Right cardiac atrium (tissue), 5 donors: ENCODE results near the gene RSPO4. TPM values are rescaled to one million over a fixed set of nuclear protein-coding genes. Genes with fewer than 3 reads are reported as not detected.

ENCODE experiments used
- ATAC-seq, 2 donors: fragments of 200-7000 bp; cut with Tn5 transposase; one replicate each; pipeline versions ENCODE4 v1.8.0 to v1.9.1; 2020; ENCODE audit warnings: moderate library complexity in 2 of 2, mild to moderate bottlenecking in 1 of 2
- DNase-seq, 3 donors: peaks; one replicate each; pipeline ENCODE4 v3.0.0-alpha.2; 2020
- H3K27ac ChIP-seq: one replicate; pipeline ENCODE4 v1.5.1; 2013; ENCODE audit warnings: mild to moderate bottlenecking, low read length, control low read depth, moderate library complexity
- H3K27me3 ChIP-seq: one replicate; pipeline ENCODE4 v1.6.1; 2013; ENCODE audit not compliant: control insufficient read depth, insufficient read depth
- H3K4me1 ChIP-seq: one replicate; pipeline ENCODE4 v1.6.1; 2013; ENCODE audit warnings: low read length; ENCODE audit not compliant: control insufficient read depth, insufficient read depth
- H3K4me3 ChIP-seq: one replicate; pipeline ENCODE4 v1.5.1; 2013; ENCODE audit warnings: low read length, control low read depth
- H3K9me3 ChIP-seq: one replicate; pipeline ENCODE4 v1.6.1; 2013; ENCODE audit warnings: low read length; ENCODE audit not compliant: control insufficient read depth
- WGBS: extraction: QIAGEN DNeasy Blood & Tissue Kit; methylation state at CpG from one replicate; pipeline ENCODE4 v1.1.7; 2013; 5-methylcytosine and 5-hydroxymethylcytosine counted together
- intact Hi-C, 4 donors: fragments of 100-400 bp; cut with DNase I; formaldehyde crosslinking; loops; one replicate each; pipeline versions ENCODE4 v1.11.0 to v1.14.0; 2022 to 2023
- polyA plus RNA-seq: library from polyadenylated mRNA; stranded (reverse); fragments of 200-250 nt; gene quantifications from one replicate; pipeline ENCODE4 v1.2.3, GENCODE V29; 2013
- total RNA-seq, 4 donors: library from RNA; stranded (reverse); fragmentation: NEBNext Ultra II Directional; extraction: Animal tissue kit (Norgen Biotek cat#: 25700); gene quantifications; one replicate each; pipeline ENCODE4 v1.2.1, GENCODE V29; 2021
- donor health status: healthy with polysubstance abuse.
- donor health status: DM: no; HTN: yes; CAD: no.
- donor health status: DM: no; HTN: no; CAD: no.
- donor health status: DM: no; HTN: yes; CAD: no; lungs with severe emphysema.
- donor health status: DM: yes; HTN: yes; CAD: no.

Gene RSPO4
- total and polyA plus RNA-seq, 5 donors: 0.24 to 0.53 (median 0.25) TPM; not detected in 2

GRCh38 chr20:914727-915498 is 87.2 kb downstream of the RSPO4 start:
- intact Hi-C loops: no loop called here
- peaks cover 4% of the 10 kb centered on the region for H3K4me1 ChIP-seq
- WGBS: 74% methylated on average over 15 of the region's 15 CpGs
- no peaks in the 10 kb centered on the region for H3K27me3 ChIP-seq
- ATAC-seq (no peak), DNase-seq (peak in 1 of 3 donors; percentile 42)
- no peak overlapping the region for H3K27ac ChIP-seq
- H3K4me3 ChIP-seq: no peak overlapping the region
- no peaks in the 10 kb centered on the region for H3K9me3 ChIP-seq

- ATAC-seq (no peak), DNase-seq (no peak)
- Histone ChIP-seq H3K9me3 (no peaks in the 10 kb centered on the region), H3K4me1 (peaks cover 4% of the 10 kb centered on the region), H3K27ac (no peak overlapping the region), H3K27me3 (no peaks in the 10 kb centered on the region), H3K4me3 (no peak overlapping the region)
- intact Hi-C loops: no loop called here
- 89% methylated on average over 5 of the region's 5 CpGs for WGBS
These were observed 88.7 kb downstream of the RSPO4 start for GRCh38 chr20:913306-913849.

- Histone ChIP-seq H3K4me1 (peaks cover 4% of the 10 kb centered on the region), H3K9me3 (no peaks in the 10 kb centered on the region), H3K4me3 (no peak overlapping the region), H3K27me3 (no peaks in the 10 kb centered on the region), H3K27ac (no peak overlapping the region)
- ATAC-seq: no peak
- WGBS: 54% methylated on average over 5 of the region's 5 CpGs
- DNase-seq: peak in 1 of 3 donors; percentile 41
- intact Hi-C loops: no loop called here
These were observed 90.1 kb downstream of the RSPO4 start for GRCh38 chr20:911882-912600.

- ATAC-seq: peak; percentile 61 to 65
- WGBS: 51% methylated on average over 12 of the region's 12 CpGs
- Histone ChIP-seq H3K4me1 (peaks cover 4% of the 10 kb centered on the region), H3K27me3 (no peaks in the 10 kb centered on the region), H3K27ac (peak overlapping the region; percentile 40), H3K9me3 (no peaks in the 10 kb centered on the region), H3K4me3 (no peak overlapping the region)
- intact Hi-C loops: no loop called here
- peak; percentile 61 to 80 (median 79) for DNase-seq
These were observed 91.0 kb downstream of the RSPO4 start for GRCh38 chr20:910870-911770.

DNA sequence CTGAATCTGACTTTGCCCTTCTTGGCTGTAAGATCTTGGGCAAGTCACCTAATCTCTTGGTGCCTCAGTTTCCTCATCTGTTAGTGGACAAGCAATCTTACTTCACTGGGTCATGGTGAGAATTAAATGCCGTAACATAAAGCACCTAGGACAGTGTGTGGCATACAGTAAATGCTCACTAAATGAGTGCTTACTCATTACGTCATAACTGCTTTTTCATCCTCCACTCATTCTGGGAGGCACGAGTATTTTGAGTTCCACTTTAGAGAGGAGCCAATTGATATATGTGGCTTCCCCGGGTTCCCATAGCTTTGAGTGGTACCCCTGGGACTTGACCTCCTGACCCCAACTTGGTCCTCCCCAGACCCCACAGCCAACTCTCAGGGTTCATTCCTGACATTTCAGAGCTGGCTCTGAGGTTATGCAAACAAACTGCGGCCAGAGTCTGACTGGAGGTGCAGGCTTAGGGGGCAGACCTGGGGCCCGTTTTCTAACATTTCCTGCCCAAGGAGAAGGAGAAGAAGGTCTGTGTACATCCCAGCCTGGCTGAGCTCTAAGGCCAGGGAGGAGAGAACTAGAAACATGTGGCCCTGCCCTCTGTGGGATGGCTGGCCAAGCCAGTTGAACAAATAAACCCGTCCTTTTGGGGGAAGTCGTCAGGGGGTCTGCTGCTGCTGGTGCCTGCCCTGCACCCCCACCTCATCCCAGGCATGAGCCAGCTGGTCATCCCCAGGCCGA is 91.8 kb downstream of the RSPO4 start:
- Histone ChIP-seq H3K9me3 (no peaks in the 10 kb centered on the region), H3K27me3 (no peaks in the 10 kb centered on the region), H3K4me3 (no peak overlapping the region), H3K4me1 (no peaks in the 10 kb centered on the region), H3K27ac (peak overlapping the region; percentile 40)
- DNase-seq: peak; percentile 52 to 76 (median 68)
- intact Hi-C loops: no loop called here
- 44% methylated on average over 9 of the region's 9 CpGs for WGBS
- peak; percentile 45 to 66 for ATAC-seq

GRCh38 chr20:909641-910040 is 92.5 kb downstream of the RSPO4 start:
- intact Hi-C loops: no loop called here
- H3K4me1 ChIP-seq: no peaks in the 10 kb centered on the region
- ATAC-seq (no peak), DNase-seq (no peak)
- 74% methylated on average over 3 of the region's 3 CpGs for WGBS
- H3K27me3 ChIP-seq: no peaks in the 10 kb centered on the region
- no peak overlapping the region for H3K4me3 ChIP-seq
- H3K9me3 ChIP-seq: no peaks in the 10 kb centered on the region
- no peak overlapping the region for H3K27ac ChIP-seq

Other genes starting within 250 kb of the RSPO4 start
- 1 to 10 TPM in 1 of 4 donors, under 1 TPM in 3; 0.48 to 1.4 (median 0.68) TPM for gene SLC52A3, start 233.8 kb downstream of the RSPO4 start, total RNA-seq
- 1.6 TPM for gene SLC52A3, start 233.8 kb downstream of the RSPO4 start, polyA plus RNA-seq
- 1 to 10 TPM; 2.6 to 4.3 (median 3.6) TPM for gene FAM110A, start 168.6 kb downstream of the RSPO4 start, total RNA-seq
- 3.2 TPM for gene FAM110A, start 168.6 kb downstream of the RSPO4 start, polyA plus RNA-seq
- gene ANGPT4, start 86.0 kb downstream of the RSPO4 start, total RNA-seq: under 1 TPM in 2 of 4 donors, not detected in 2; 0.06 to 0.12 TPM
- gene ANGPT4, start 86.0 kb downstream of the RSPO4 start, polyA plus RNA-seq: 0.14 TPM
- gene PSMF1, start 116.3 kb upstream of the RSPO4 start, total RNA-seq: 100 to 1,000 TPM; 113 to 128 (median 117) TPM
- gene PSMF1, start 116.3 kb upstream of the RSPO4 start, polyA plus RNA-seq: 49.1 TPM
- 1 to 10 TPM; 4.0 to 7.2 (median 4.7) TPM for gene TMEM74B, start 182.7 kb upstream of the RSPO4 start, total RNA-seq
- gene TMEM74B, start 182.7 kb upstream of the RSPO4 start, polyA plus RNA-seq: 7.8 TPM
- under 1 TPM; 0.15 to 0.31 (median 0.27) TPM for gene C20orf202, start 201.1 kb upstream of the RSPO4 start, total RNA-seq
- 0.27 TPM for gene C20orf202, start 201.1 kb upstream of the RSPO4 start, polyA plus RNA-seq
- not detected for gene RAD21L1, start 223.7 kb upstream of the RSPO4 start, total RNA-seq
- not detected for gene RAD21L1, start 223.7 kb upstream of the RSPO4 start, polyA plus RNA-seq